Caco-2 (cell line): Measurements from ENCODE around the gene HOATZ. TPM values are rescaled to one million over a fixed set of nuclear protein-coding genes. Genes with fewer than 3 reads are reported as not detected.

Source experiments
- BruUV-seq: library from RNA; stranded (reverse); fragments of 400-500 nt; replicated peaks from 2 replicates; lab custom pipeline; 2021; lab: Mats Ljungman, UMichigan
- CTCF ChIA-PET: fragments of 300-600 bp; sonication (Branson Sonifier 250); formaldehyde crosslinking; loops from one replicate; lab custom pipeline; 2022; ENCODE audit warnings: antibody characterized with exemption; lab: Charles Lee
- POLR2A ChIA-PET: fragments of 300-600 bp; sonication (Branson Sonifier 250); formaldehyde crosslinking; loops from one replicate; lab custom pipeline; 2022; ENCODE audit warnings: antibody characterized with exemption; lab: Charles Lee
- DNase-seq, 2 experiments: peaks; one replicate each; pipeline versions ENCODE4 v3.0.0 to v3.0.0-alpha.2; 2020 to 2022
- H3K27me3 ChIP-seq: replicated peaks from 2 replicates; pipeline ENCODE4 v1.6.0; 2011; ENCODE audit warnings: low read length; ENCODE audit not compliant: control insufficient read depth, insufficient read depth
- H3K36me3 ChIP-seq: 2 replicates; pipeline ENCODE4 v1.5.1; 2011; ENCODE audit warnings: low read length; ENCODE audit not compliant: control insufficient read depth, insufficient read depth
- H3K4me1 ChIP-seq: fragments of 250-450 bp; sonication (Bioruptor Pico); 2 replicates; pipeline ENCODE4 v1.5.1; 2020; ENCODE audit warnings: mild to moderate bottlenecking
- H3K4me3 ChIP-seq: 2 replicates; pipeline ENCODE4 v1.5.1; 2011; ENCODE audit warnings: low read depth, mild to moderate bottlenecking, control low read depth, low read length
- H3K9me3 ChIP-seq: fragments of 250-450 bp; sonication (Bioruptor Pico); 2 replicates; pipeline ENCODE4 v1.5.1; 2020; ENCODE audit warnings: mild to moderate bottlenecking, moderate library complexity
- H3K27ac Mint-ChIP-seq: one replicate; pipeline ENCODE4 v1.8.0; 2022; ENCODE audit warnings: mixed read lengths; ENCODE audit not compliant: unreplicated experiment
- H3K27me3 Mint-ChIP-seq: one replicate; pipeline ENCODE4 v1.8.0; 2022; ENCODE audit warnings: mixed read lengths; ENCODE audit not compliant: insufficient read depth, unreplicated experiment
- H3K36me3 Mint-ChIP-seq: one replicate; pipeline ENCODE4 v1.8.0; 2022; ENCODE audit warnings: mild to moderate bottlenecking, mixed read lengths; ENCODE audit not compliant: insufficient read depth, unreplicated experiment
- H3K4me1 Mint-ChIP-seq: one replicate; pipeline ENCODE4 v1.8.0; 2022; ENCODE audit warnings: low read depth, mixed read lengths; ENCODE audit not compliant: unreplicated experiment
- H3K4me3 Mint-ChIP-seq: one replicate; pipeline ENCODE4 v1.8.0; 2022; ENCODE audit warnings: mild to moderate bottlenecking, moderate library complexity, mixed read lengths; ENCODE audit not compliant: unreplicated experiment
- H3K9me3 Mint-ChIP-seq: one replicate; pipeline ENCODE4 v1.8.0; 2022; ENCODE audit warnings: mixed read lengths; ENCODE audit not compliant: unreplicated experiment
- CTCF ChIP-seq, 2 experiments: fragments of 200-600 bp in 1 of 2; IDR thresholded peaks; 1 replicate in 1 of 2; 2 replicates in 1 of 2; pipeline versions ENCODE4 v1.5.1 to v1.8.0; 2011 to 2022; ENCODE audit warnings: antibody characterized with exemption in 1 of 2, control low read depth in 1 of 2, inconsistent platforms in 1 of 2, low read depth in 1 of 2, low read length in 1 of 2, mild to moderate bottlenecking in 1 of 2, moderate library complexity in 1 of 2; ENCODE audit not compliant: insufficient read depth in 1 of 2, severe bottlenecking in 1 of 2, unreplicated experiment in 1 of 2
- intact Hi-C: fragments of 100-400 bp; cut with micrococcal nuclease; formaldehyde crosslinking; loops from one replicate; pipeline ENCODE4 v1.10.0; 2022; ENCODE audit not compliant: unreplicated experiment
- total RNA-seq: library from RNA; stranded (reverse); gene quantifications from 2 replicates; pipeline ENCODE4 v1.2.3, GENCODE V29; 2022

Gene HOATZ
- total RNA-seq, 1 experiment from 2014 or later = not detected

DNA sequence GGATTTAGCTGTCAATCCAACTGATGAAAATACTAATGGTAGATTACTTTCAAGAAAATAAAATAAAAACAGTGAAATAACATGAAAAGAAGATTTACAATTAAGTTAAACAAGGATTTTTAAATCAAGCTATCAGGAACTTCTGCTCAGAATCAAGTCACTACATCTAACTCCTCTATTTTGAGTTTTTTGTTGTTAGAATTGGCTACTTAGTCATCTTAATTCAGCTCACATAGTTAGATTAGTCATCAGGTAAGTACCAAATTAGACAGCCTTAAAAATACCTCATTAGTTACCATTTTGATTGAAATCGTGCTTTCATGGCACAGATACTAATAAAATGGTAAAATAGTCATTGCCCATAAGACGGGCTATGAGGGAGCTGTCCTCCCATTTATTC lies 38.2 kb upstream of the HOATZ start:
- no TSS peak for BruUV-seq

GRCh38 chr11:111476956-111477355 lies 37.6 kb upstream of the HOATZ start:
- Mint-ChIP-seq H3K4me1 (no peaks in the 10 kb centered on the region), H3K4me3 (no peak overlapping the region), H3K36me3 (no peaks in the 10 kb centered on the region), H3K27me3 (peaks cover 7% of the 10 kb centered on the region), H3K27ac (no peak overlapping the region), H3K9me3 (no peaks in the 10 kb centered on the region)
- no peak for DNase-seq
- POLR2A ChIA-PET = no interaction called here
- BruUV-seq = no TSS peak
- no peak for TF ChIP-seq CTCF (IDR thresholded peaks at IDR 0.05; ENCODE audit: insufficient read depth in 1 of 2, low read depth in 1 of 2, low read length in 1 of 2, severe bottlenecking in 1 of 2, unreplicated experiment in 1 of 2)
- CTCF ChIA-PET = no interaction called here
- intact Hi-C loops = no loop called here
- Histone ChIP-seq H3K9me3 (peaks cover 9% of the 10 kb centered on the region; the same call in 1 of the 2 replicates), H3K4me3 (no peak overlapping the region), H3K4me1 (peaks cover 11% of the 10 kb centered on the region; the same call in 1 of the 2 replicates), H3K36me3 (no peaks in the 10 kb centered on the region), H3K27me3 (no peaks in the 10 kb centered on the region)

More for the DNA sequence above, 38.2 kb upstream of the HOATZ start:
- H3K27me3 Mint-ChIP-seq = peaks cover 7% of the 10 kb centered on the region
- Histone ChIP-seq H3K4me1 (peaks cover 11% of the 10 kb centered on the region; the same call in 1 of the 2 replicates), H3K36me3 (no peaks in the 10 kb centered on the region), H3K9me3 (peaks cover 4% of the 10 kb centered on the region; the same call in 1 of the 2 replicates), H3K4me3 (no peak overlapping the region), H3K27me3 (no peaks in the 10 kb centered on the region)
- no peaks in the 10 kb centered on the region for H3K36me3 Mint-ChIP-seq
- POLR2A ChIA-PET = no interaction called here
- H3K27ac Mint-ChIP-seq = no peak overlapping the region
- intact Hi-C loops = no loop called here
- TF ChIP-seq CTCF (IDR thresholded peaks at IDR 0.05; ENCODE audit: insufficient read depth in 1 of 2, low read depth in 1 of 2, low read length in 1 of 2, severe bottlenecking in 1 of 2, unreplicated experiment in 1 of 2) = no peak
- CTCF ChIA-PET = no interaction called here
- no peak for DNase-seq
- no peaks in the 10 kb centered on the region for H3K9me3 Mint-ChIP-seq
- no peaks in the 10 kb centered on the region for H3K4me1 Mint-ChIP-seq
- H3K4me3 Mint-ChIP-seq = no peak overlapping the region

DNA sequence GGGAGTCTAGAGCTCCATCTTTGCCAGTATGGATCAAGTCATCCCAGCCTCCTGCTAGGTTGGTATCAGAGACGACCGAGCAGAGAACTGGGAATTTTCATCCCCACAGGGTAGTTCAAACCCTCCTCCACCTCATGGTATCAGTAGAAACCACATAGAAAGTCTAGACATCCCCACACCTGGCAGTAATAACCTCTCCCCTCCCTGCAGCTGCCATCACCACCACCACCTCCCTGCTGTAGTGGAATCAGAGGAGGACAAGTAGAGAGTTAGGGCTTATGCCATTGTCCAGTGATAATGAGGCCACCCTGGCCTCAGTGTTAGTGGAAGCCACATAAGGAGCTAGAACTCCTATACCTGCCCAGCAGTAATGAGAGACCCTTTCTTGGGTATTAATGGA lies 36.7 kb upstream of the HOATZ start:
- no peaks in the 10 kb centered on the region for H3K27me3 ChIP-seq
- peaks cover 11% of the 10 kb centered on the region; the same call in 1 of the 2 replicates for H3K9me3 ChIP-seq
- H3K27me3 Mint-ChIP-seq = peaks cover 11% of the 10 kb centered on the region
- intact Hi-C loops = no loop called here
- peaks cover 1% of the 10 kb centered on the region for H3K9me3 Mint-ChIP-seq
- DNase-seq = no peak
- TF ChIP-seq CTCF (IDR thresholded peaks at IDR 0.05; ENCODE audit: insufficient read depth in 1 of 2, low read depth in 1 of 2, low read length in 1 of 2, severe bottlenecking in 1 of 2, unreplicated experiment in 1 of 2) = no peak
- POLR2A ChIA-PET = no interaction called here
- peaks cover 11% of the 10 kb centered on the region; the same call in 1 of the 2 replicates for H3K4me1 ChIP-seq
- H3K4me1 Mint-ChIP-seq = no peaks in the 10 kb centered on the region
- H3K36me3 Mint-ChIP-seq = no peaks in the 10 kb centered on the region
- no TSS peak for BruUV-seq
- CTCF ChIA-PET = no interaction called here
- H3K36me3 ChIP-seq = no peaks in the 10 kb centered on the region
- H3K4me3 Mint-ChIP-seq = no peak overlapping the region
- H3K27ac Mint-ChIP-seq = no peak overlapping the region
- no peak overlapping the region for H3K4me3 ChIP-seq
